ENCODE data around the gene PIGX.
"Not testable (repeated sequence)": the region's sequence is repeated elsewhere in the genome, so short reads cannot be mapped to it uniquely, and the experiment has no call there.

PIGX gene

DNA sequence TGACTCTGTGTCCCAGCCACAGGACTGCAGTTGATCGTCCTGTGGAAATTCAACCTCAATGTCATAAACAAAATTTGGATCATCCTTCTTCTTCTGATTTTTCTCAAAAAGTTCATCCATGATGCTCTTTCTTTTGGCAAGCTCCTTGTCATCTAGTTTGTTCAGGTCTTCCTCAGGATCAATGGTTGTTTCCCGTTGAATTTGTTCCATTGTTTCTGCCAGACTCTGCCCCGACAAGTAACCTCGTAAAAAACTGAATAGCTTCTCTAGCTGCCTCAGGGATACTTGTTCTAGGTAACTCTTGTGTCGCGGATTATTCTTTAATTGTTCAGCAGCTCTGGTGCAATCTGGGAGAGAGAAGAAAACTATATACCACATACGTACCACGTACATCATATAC, 4.6 kb upstream of the PIGX start:
- H3K4me2 ChIP-seq (ENCODE audit: low read length) = no peak overlapping the region
- no peak overlapping the region for H3K4me3 ChIP-seq (ENCODE audit: low read length)
- no peaks in the 10 kb centered on the region for H3K9me3 ChIP-seq (replicated peaks; ENCODE audit: low read length)
- no peaks in the 10 kb centered on the region for H3K27me3 ChIP-seq (ENCODE audit: control insufficient read depth, insufficient read depth, low read length)
- no peak overlapping the region for H3K9ac ChIP-seq (ENCODE audit: low read depth, low read length)
- peaks cover 6% of the 10 kb centered on the region for H3K4me1 ChIP-seq (ENCODE audit: control insufficient read depth, insufficient read depth, low read length)
- no peaks in the 10 kb centered on the region for H3K36me3 ChIP-seq (ENCODE audit: insufficient read depth, low read length)

- no peak overlapping the region for H3K9ac ChIP-seq (ENCODE audit: low read depth, low read length)
- peaks cover 12% of the 10 kb centered on the region for H3K4me1 ChIP-seq (ENCODE audit: control insufficient read depth, insufficient read depth, low read length)
- H3K9me3 ChIP-seq (replicated peaks; ENCODE audit: low read length) = no peaks in the 10 kb centered on the region
- no peak overlapping the region for H3K4me3 ChIP-seq (ENCODE audit: low read length)
- no peaks in the 10 kb centered on the region for H3K36me3 ChIP-seq (ENCODE audit: insufficient read depth, low read length)
- H3K4me2 ChIP-seq (ENCODE audit: low read length) = no peak overlapping the region
- H3K27me3 ChIP-seq (ENCODE audit: control insufficient read depth, insufficient read depth, low read length) = no peaks in the 10 kb centered on the region
Measured at GRCh38 chr3:196708467-196708866, 3.7 kb upstream of the PIGX start.

DNA sequence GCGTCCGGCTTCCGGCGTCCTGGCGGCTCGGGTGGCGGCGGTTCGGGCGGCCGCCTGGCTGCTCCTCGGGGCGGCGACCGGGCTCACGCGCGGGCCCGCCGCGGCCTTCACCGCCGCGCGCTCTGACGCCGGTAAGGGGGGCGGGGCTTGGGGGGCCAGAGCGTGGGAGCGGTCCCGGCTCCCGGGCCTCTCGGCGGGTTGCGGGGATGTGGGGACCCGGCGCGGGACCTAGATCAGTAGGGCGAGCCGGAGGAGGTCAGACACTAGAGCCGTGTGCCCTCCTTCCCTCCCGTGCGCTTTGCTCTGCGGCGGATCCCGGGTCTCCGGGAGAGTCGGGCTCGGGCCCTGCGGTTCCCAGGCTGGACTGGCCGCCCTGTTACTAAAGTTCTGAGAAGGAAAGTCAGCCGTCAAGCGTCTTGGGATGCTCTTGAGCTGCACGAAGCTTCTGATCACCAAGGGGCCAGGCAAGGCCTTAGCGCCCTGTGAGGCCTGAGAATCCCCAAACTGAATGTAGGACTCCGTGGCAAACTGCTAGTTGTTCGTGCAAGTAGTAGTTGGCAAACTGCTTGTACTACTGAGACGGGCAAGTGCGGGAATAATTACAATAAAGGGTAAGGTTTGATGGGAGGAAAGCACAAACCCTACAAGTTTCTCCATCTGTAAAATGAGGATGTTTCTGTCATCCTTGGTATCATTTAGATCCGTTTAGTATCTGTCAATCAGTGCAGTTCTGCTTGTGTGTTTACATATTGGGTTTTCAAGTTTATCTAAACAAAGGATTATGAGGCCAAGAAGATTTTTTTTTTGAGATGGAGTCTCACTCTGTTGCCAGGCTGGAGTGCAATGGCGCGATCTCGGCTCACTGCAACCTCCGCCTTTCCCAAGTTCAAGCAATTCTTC, 587 bp downstream of the PIGX start:
- Histone ChIP-seq H3K4me1 (ENCODE audit: control insufficient read depth, insufficient read depth, low read length) (peaks cover 12% of the 10 kb centered on the region), H3K9ac (ENCODE audit: low read depth, low read length) (peak overlapping the region; percentile 93), H3K9me3 (replicated peaks; ENCODE audit: low read length) (no peaks in the 10 kb centered on the region), H3K4me2 (ENCODE audit: low read length) (peak overlapping the region; percentile 100), H3K27me3 (ENCODE audit: control insufficient read depth, insufficient read depth, low read length) (no peaks in the 10 kb centered on the region), H3K4me3 (ENCODE audit: low read length) (peak overlapping the region; percentile 100), H3K36me3 (ENCODE audit: insufficient read depth, low read length) (no peaks in the 10 kb centered on the region)

- not testable (repeated sequence) for H3K27me3 ChIP-seq (ENCODE audit: control insufficient read depth, insufficient read depth, low read length)
Measured at GRCh38 chr3:196717162-196717561, 5.0 kb downstream of the PIGX start.

DNA sequence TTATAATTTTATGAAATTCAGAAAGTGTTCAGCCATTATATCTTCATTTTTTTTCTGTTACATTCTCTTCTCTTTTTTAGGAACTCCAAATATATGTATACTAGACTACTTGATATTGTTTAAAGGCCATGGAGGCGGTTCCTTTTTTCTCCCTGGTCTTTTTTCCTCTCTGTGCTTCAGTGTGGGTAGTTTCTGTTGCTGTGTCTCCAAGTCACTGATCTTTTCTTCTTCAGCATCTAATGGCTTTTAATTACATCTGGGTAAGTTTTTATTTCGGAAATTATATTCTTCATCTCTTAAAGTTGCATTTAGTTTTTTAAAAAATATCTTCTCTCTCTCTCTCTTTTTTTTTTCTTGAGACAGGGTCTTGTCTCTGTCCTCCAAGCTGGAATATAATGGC, 8.9 kb downstream of the PIGX start:
- Histone ChIP-seq H3K27me3 (ENCODE audit: control insufficient read depth, insufficient read depth, low read length) (no peaks in the 10 kb centered on the region), H3K4me2 (ENCODE audit: low read length) (no peak overlapping the region), H3K4me1 (ENCODE audit: control insufficient read depth, insufficient read depth, low read length) (no peaks in the 10 kb centered on the region), H3K4me3 (ENCODE audit: low read length) (no peak overlapping the region), H3K9me3 (replicated peaks; ENCODE audit: low read length) (no peaks in the 10 kb centered on the region), H3K9ac (ENCODE audit: low read depth, low read length) (no peak overlapping the region), H3K36me3 (ENCODE audit: insufficient read depth, low read length) (peaks cover 7% of the 10 kb centered on the region)

More at GRCh38 chr3:196717162-196717561, 5.0 kb downstream of the PIGX start:
- not testable (repeated sequence) for H3K4me1 ChIP-seq (ENCODE audit: control insufficient read depth, insufficient read depth, low read length); H3K4me2 ChIP-seq (ENCODE audit: low read length); H3K9me3 ChIP-seq (replicated peaks; ENCODE audit: low read length); H3K4me3 ChIP-seq (ENCODE audit: low read length); H3K36me3 ChIP-seq (ENCODE audit: insufficient read depth, low read length); H3K9ac ChIP-seq (ENCODE audit: low read depth, low read length)

DNA sequence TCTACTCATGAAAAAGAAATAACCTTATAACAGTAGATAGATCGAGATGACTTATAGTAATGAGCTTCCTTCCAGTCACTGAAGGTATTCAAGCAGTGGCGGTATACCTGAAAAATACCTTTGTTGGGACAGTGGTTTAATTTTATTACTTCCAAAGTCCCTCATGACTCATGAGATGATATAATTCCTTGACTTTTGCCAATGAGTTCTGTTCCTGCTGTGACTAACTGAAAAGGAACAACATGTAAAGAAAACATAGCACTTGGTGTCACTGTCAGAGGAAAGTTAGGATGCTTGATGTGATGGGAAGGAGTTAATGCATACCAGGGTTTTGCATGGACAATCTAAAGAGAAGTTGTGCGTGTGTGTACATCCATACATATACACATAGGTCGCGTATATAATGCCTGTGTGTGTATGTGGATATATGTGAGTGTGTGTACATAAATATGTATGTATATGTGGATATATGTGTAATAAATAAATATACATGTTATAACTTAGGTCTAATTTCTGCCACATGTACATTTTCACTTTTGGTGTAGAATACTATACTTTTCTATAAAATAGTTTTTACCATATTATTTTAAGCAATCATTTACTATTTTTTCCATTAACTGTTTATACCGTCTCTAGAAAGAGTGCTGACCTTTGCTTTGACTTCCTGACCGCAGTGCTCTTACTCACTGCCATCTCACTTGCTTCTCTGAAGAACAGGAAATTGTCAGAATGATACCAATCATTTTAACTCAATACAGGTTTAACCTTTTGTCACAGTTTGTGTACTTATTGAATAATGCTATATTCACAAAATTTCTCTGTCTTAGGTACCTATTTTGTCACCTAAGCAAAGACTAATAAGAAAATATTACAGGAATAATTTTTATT, 14.9 kb downstream of the PIGX start:
- no peak overlapping the region for H3K9ac ChIP-seq (ENCODE audit: low read depth, low read length)
- no peaks in the 10 kb centered on the region for H3K36me3 ChIP-seq (ENCODE audit: insufficient read depth, low read length)
- H3K9me3 ChIP-seq (replicated peaks; ENCODE audit: low read length) = no peaks in the 10 kb centered on the region
- peaks cover 22% of the 10 kb centered on the region for H3K4me1 ChIP-seq (ENCODE audit: control insufficient read depth, insufficient read depth, low read length)
- H3K4me3 ChIP-seq (ENCODE audit: low read length) = no peak overlapping the region
- peak overlapping the region; percentile 55 for H3K4me2 ChIP-seq (ENCODE audit: low read length)
- H3K27me3 ChIP-seq (ENCODE audit: control insufficient read depth, insufficient read depth, low read length) = no peaks in the 10 kb centered on the region

DNA sequence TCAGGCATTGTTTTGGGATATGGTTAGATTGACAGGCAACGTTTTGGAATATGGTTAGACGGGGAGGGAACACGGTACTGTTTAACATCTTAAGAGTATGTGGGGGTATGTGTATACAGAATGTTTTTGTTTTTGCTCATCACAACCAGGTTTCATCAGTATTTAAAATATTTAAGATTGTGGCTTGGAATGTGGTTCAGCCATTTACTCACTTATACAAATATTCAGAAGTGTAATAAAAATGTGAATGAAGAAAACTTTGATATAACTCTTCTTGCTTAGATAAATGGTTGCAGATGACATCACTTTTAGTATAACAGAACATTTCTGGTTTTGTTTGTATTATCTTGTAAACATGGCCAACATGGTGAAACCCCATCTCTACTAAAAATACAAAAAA, 23.6 kb downstream of the PIGX start:
- no peaks in the 10 kb centered on the region for H3K9me3 ChIP-seq (replicated peaks; ENCODE audit: low read length)
- no peak overlapping the region for H3K4me3 ChIP-seq (ENCODE audit: low read length)
- no peaks in the 10 kb centered on the region for H3K36me3 ChIP-seq (ENCODE audit: insufficient read depth, low read length)
- no peak overlapping the region for H3K4me2 ChIP-seq (ENCODE audit: low read length)
- no peak overlapping the region for H3K9ac ChIP-seq (ENCODE audit: low read depth, low read length)
- H3K27me3 ChIP-seq (ENCODE audit: control insufficient read depth, insufficient read depth, low read length) = no peaks in the 10 kb centered on the region
- H3K4me1 ChIP-seq (ENCODE audit: control insufficient read depth, insufficient read depth, low read length) = peaks cover 5% of the 10 kb centered on the region

DNA sequence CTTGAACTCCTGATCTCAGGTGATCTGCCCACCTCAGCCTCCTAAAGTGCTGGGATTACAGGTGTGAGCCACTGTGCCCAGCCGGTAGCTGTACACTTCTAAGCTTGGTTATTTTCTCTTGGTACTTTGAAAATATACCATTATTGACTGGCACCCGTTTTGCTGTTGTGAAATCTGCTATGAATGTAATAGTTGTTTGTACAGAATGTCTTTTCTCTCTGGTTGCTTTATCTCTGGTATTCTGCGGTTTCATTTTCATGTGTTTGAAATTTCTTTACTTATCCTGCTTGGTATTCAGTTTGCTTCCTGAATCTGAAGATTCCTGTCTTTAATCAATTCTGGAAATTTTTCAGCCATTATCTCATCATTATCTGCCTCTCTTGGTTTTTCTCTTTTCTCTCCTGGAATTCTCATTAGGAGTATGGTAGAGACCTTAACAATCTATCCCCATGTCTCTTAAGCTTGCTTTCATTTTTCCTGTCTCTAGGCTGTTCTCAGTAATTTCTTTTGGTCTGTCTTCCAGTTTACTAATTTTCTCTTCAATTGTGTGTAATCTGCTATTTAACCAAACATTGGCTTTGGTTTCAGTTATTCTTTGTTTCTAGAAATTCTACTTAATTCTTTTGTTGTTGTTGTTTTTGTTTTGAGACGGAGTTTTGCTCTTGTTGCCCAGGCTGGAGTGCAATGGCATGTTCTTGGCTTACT, 24.6 kb downstream of the PIGX start:
- H3K36me3 ChIP-seq (ENCODE audit: insufficient read depth, low read length) = no peaks in the 10 kb centered on the region
- no peak overlapping the region for H3K4me3 ChIP-seq (ENCODE audit: low read length)
- no peak overlapping the region for H3K4me2 ChIP-seq (ENCODE audit: low read length)
- H3K9ac ChIP-seq (ENCODE audit: low read depth, low read length) = no peak overlapping the region
- H3K4me1 ChIP-seq (ENCODE audit: control insufficient read depth, insufficient read depth, low read length) = peaks cover 11% of the 10 kb centered on the region
- H3K27me3 ChIP-seq (ENCODE audit: control insufficient read depth, insufficient read depth, low read length) = no peaks in the 10 kb centered on the region
- H3K9me3 ChIP-seq (replicated peaks; ENCODE audit: low read length) = no peaks in the 10 kb centered on the region

- no peak overlapping the region for H3K9ac ChIP-seq (ENCODE audit: low read depth, low read length)
- no peak overlapping the region for H3K4me3 ChIP-seq (ENCODE audit: low read length)
- H3K4me2 ChIP-seq (ENCODE audit: low read length) = no peak overlapping the region
- H3K4me1 ChIP-seq (ENCODE audit: control insufficient read depth, insufficient read depth, low read length) = peaks cover 15% of the 10 kb centered on the region
- H3K27me3 ChIP-seq (ENCODE audit: control insufficient read depth, insufficient read depth, low read length) = no peaks in the 10 kb centered on the region
- no peaks in the 10 kb centered on the region for H3K36me3 ChIP-seq (ENCODE audit: insufficient read depth, low read length)
- H3K9me3 ChIP-seq (replicated peaks; ENCODE audit: low read length) = no peaks in the 10 kb centered on the region
Measured at GRCh38 chr3:196737655-196738054, 25.5 kb downstream of the PIGX start.

- Histone ChIP-seq H3K4me3 (ENCODE audit: low read length) (peak within 1 kb of the TSS; percentile 97), H3K27me3 (ENCODE audit: control insufficient read depth, insufficient read depth, low read length) (no peaks in the 10 kb centered on the region), H3K36me3 (ENCODE audit: insufficient read depth, low read length) (no peaks in the 10 kb centered on the region), H3K9ac (ENCODE audit: low read depth, low read length) (peak within 1 kb of the TSS; percentile 100), H3K9me3 (replicated peaks; ENCODE audit: low read length) (no peaks in the 10 kb centered on the region), H3K4me2 (ENCODE audit: low read length) (peak within 1 kb of the TSS; percentile 83), H3K4me1 (ENCODE audit: control insufficient read depth, insufficient read depth, low read length) (peaks cover 15% of the 10 kb centered on the region)
Measured at GRCh38 chr3:196739671-196740480, 27.7 kb downstream of the PIGX start, which contains the start of gene PAK2. Gene PAK2 (plus strand): TSS chr3:196739857. CDS start chr3:196782647, 42,790 bp downstream.

Data from skeletal muscle satellite cell (primary cell).